ENCODE measurements around the gene GFM1.
"Not testable (repeated sequence)": the region's sequence is repeated elsewhere in the genome, so short reads cannot be mapped to it uniquely, and the experiment has no call there.

The GFM1 gene

DNA sequence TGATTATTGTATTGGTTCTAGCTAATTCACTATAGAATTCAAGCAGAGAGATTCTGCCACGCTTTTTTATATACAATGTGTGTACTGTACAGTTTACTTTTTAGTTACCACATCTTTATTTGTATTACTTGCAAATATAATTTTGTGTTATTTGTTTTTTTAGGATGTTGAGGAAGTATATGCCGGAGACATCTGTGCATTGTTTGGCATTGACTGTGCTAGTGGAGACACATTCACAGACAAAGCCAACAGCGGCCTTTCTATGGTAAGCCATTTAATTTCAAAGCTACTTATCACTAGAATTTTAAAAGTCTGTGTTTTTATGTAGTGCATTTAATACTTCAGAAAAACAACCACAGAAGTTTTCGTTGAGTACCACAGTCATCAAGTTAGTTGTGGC, 16.4 kb downstream of the GFM1 start:
- peaks cover 5% of the 10 kb centered on the region for H3K4me1 Mint-ChIP-seq (ENCODE audit: low read depth)
- H3K36me3 Mint-ChIP-seq (ENCODE audit: low read depth), result peaks cover 30% of the 10 kb centered on the region
- H3K4me3 Mint-ChIP-seq, result no peak overlapping the region
- H3K27me3 Mint-ChIP-seq (ENCODE audit: low read depth), result no peaks in the 10 kb centered on the region
- no peaks in the 10 kb centered on the region for H3K9me3 Mint-ChIP-seq
- H3K27ac Mint-ChIP-seq, result no peak overlapping the region

DNA sequence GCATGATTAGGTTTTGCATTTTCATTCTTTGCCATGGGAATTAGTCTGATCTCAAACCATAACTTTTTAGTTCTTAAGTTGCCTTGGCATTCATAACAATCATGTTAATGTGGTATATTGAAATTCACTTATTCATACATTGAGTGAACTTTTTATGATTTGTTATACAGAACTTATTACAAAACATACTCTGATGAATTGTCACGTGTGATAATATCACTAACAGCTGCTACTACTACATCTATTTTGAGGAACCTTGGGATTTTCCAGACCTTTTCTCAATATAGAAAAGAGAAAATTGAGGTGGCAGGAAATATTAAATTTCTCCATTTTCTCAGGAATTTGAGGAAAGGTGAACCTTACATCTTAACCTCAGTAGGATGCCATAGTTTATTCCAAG, 18.9 kb downstream of the GFM1 start:
- H3K4me3 Mint-ChIP-seq, result no peak overlapping the region
- H3K36me3 Mint-ChIP-seq (ENCODE audit: low read depth), result peaks cover 27% of the 10 kb centered on the region
- H3K4me1 Mint-ChIP-seq (ENCODE audit: low read depth), result peaks cover 5% of the 10 kb centered on the region
- H3K27me3 Mint-ChIP-seq (ENCODE audit: low read depth), result no peaks in the 10 kb centered on the region
- no peaks in the 10 kb centered on the region for H3K9me3 Mint-ChIP-seq
- H3K27ac Mint-ChIP-seq, result no peak overlapping the region

DNA sequence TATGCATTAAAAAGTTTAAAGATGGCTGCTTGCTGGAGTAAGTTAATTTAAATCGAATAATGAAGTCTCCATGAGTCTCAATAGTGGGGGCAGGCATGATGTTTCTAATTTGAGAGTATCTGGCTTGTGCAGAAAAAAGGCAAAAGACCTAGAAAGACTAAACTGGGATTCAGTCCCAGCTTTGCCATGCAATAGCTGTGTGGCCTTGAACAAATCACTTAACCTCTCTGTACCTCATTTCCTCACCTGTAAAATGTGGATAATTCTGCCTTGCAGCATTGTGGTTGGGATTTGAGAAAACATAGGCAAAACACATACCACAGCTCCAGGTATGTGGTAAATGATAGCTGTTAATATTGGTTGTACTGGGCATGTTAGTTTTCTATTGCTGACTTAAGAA, 19.5 kb downstream of the GFM1 start:
- H3K4me3 Mint-ChIP-seq, result no peak overlapping the region
- peaks cover 5% of the 10 kb centered on the region for H3K4me1 Mint-ChIP-seq (ENCODE audit: low read depth)
- H3K27me3 Mint-ChIP-seq (ENCODE audit: low read depth), result no peaks in the 10 kb centered on the region
- H3K27ac Mint-ChIP-seq, result no peak overlapping the region
- H3K36me3 Mint-ChIP-seq (ENCODE audit: low read depth), result peaks cover 33% of the 10 kb centered on the region
- H3K9me3 Mint-ChIP-seq, result no peaks in the 10 kb centered on the region

DNA sequence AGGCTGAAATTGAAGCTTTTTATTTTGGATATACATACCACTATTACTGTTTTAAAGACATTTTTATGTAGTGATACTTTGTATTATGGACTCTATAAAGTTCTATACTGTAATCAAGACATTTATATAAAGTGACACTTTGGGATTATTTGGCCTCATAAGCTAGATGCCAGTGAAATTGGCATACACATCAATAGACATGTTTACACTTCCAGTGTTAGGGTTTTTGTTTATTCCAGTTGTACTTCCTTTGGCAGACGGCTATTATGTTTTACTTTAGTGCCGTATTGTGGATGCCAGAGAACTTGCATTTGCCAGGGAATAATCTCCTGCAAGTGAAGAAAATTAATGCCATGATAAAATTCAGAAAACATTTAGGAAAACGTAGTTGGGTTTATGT, 22.1 kb downstream of the GFM1 start:
- Mint-ChIP-seq H3K9me3 (no peaks in the 10 kb centered on the region), H3K27me3 (ENCODE audit: low read depth) (no peaks in the 10 kb centered on the region), H3K27ac (no peak overlapping the region), H3K4me3 (no peak overlapping the region), H3K36me3 (ENCODE audit: low read depth) (peaks cover 31% of the 10 kb centered on the region), H3K4me1 (ENCODE audit: low read depth) (peaks cover 10% of the 10 kb centered on the region)

DNA sequence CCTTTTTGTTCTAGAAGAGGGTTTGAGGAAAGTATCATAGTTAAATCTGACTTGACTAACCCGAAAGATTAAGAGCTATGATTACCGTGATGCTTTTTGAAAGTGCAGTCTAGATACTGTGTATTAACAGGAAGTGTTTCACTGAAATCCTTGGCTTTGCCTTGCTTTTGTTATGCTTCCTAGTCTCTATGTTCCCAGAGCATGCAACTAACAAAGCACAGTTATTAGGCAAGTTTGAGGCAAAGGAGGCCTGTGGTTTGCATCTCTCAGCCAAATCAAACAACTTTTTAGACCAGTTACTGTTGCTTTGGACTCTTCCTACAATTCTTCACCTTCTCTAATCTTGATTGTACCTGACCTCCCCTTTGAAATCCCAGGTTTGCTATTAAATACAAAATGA, 24.2 kb downstream of the GFM1 start:
- Mint-ChIP-seq H3K4me3 (no peak overlapping the region), H3K4me1 (ENCODE audit: low read depth) (peaks cover 21% of the 10 kb centered on the region), H3K27me3 (ENCODE audit: low read depth) (no peaks in the 10 kb centered on the region), H3K27ac (no peak overlapping the region), H3K36me3 (ENCODE audit: low read depth) (peaks cover 30% of the 10 kb centered on the region), H3K9me3 (no peaks in the 10 kb centered on the region)

DNA sequence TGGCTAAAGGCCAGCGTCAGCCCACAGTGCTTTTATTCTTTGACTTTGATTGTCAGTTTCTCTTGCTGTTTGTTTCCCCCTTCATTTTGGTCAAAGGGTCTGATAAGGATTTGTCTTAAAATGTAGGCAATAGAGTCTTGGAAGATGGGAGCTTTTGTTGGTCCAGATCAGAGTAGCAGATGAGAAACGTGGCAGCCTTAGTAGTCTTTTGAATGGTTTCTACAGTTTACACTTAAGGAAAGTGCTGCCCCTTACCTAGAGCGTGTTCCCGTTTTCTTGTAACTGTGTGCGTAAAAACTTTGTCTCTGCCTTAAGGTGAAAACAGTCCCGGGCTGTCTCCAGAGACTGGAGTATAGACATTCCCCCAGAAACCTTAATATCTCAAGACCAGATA, 27.5 kb downstream of the GFM1 start:
- H3K4me3 Mint-ChIP-seq, result peak overlapping the region; percentile 90
- H3K4me1 Mint-ChIP-seq (ENCODE audit: low read depth), result peaks cover 18% of the 10 kb centered on the region
- no peaks in the 10 kb centered on the region for H3K27me3 Mint-ChIP-seq (ENCODE audit: low read depth)
- H3K27ac Mint-ChIP-seq, result peak overlapping the region; percentile 90
- no peaks in the 10 kb centered on the region for H3K9me3 Mint-ChIP-seq
- H3K36me3 Mint-ChIP-seq (ENCODE audit: low read depth), result peaks cover 17% of the 10 kb centered on the region

DNA sequence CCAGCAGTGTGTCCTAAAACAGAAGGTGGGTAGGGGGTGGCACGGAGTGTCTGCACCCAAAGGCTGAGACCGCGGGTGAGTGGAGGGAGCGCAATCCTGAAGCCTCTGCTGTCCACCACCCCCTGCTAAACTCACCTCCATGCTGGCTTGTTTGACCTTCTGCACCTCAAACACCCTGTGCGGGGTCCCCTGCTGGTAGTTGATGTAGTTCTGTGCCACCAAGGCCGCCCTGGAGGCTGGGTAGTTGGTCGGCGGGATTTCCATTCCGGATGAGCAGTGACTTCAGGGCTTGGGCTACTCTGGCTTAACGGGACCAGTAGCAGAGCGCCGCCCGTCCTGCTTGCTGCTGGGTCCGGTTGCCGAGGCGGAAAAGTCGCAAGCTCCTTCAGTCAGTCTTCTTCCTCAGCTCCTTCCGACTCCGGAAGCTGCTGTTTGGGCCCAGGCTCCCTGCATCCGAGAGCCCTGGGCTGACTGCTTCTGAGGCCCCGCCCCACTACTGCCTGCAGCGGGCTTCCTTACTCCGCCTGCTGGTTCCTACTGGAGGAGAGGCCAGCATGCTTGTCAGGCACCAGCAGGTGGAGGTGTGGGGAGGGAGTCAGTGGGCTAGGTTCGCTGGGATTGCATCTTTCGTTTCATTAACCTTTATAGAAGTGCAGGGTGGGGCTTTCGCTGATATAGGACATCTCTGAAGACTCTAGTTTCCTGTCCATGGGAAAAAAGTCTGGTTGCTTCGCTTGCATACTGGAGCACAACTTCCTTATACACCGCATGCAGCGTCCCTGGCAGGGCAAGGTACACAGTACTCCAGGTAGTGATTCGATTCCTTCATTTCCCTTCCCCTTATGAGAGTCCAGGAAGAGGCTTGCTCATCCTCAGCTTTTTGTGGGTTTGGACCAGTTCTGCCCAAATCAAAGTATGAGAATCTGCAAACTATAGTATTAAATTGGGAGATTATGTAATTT, 28.2 kb downstream of the GFM1 start, which contains the start of gene LXN:
Gene LXN, minus strand, starts transcription at position 434 of the 962 bp plus-strand sequence. Its CDS starts 170 bp downstream, at position 264.
- Mint-ChIP-seq H3K27ac (peak within 1 kb of the TSS; percentile 90), H3K9me3 (no peaks in the 10 kb centered on the region), H3K4me1 (ENCODE audit: low read depth) (peaks cover 18% of the 10 kb centered on the region), H3K36me3 (ENCODE audit: low read depth) (peaks cover 17% of the 10 kb centered on the region), H3K27me3 (ENCODE audit: low read depth) (no peaks in the 10 kb centered on the region), H3K4me3 (peak within 1 kb of the TSS; percentile 90)

DNA sequence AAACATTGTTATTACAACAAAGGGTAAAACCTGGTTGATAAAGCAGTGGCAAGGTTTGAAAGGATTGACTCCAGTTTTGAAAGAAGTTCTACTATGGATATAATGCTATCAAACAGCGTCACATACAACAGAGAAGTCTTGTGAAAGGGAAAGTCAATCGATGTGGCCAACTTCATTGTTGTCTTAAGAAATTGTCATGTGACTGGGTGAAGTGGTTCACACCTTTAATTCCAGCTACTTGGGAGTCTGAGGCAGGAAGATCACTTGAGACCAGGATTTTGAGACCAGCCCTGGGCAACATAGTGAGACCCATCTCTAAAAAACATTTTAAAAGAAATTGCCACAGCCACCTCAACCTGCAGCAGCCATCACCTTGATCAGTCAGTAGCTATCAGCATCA, 34.4 kb downstream of the GFM1 start:
- H3K4me3 Mint-ChIP-seq, result no peak overlapping the region
- no peaks in the 10 kb centered on the region for H3K9me3 Mint-ChIP-seq
- H3K4me1 Mint-ChIP-seq (ENCODE audit: low read depth), result no peaks in the 10 kb centered on the region
- no peak overlapping the region for H3K27ac Mint-ChIP-seq
- H3K27me3 Mint-ChIP-seq (ENCODE audit: low read depth), result no peaks in the 10 kb centered on the region
- no peaks in the 10 kb centered on the region for H3K36me3 Mint-ChIP-seq (ENCODE audit: low read depth)

DNA sequence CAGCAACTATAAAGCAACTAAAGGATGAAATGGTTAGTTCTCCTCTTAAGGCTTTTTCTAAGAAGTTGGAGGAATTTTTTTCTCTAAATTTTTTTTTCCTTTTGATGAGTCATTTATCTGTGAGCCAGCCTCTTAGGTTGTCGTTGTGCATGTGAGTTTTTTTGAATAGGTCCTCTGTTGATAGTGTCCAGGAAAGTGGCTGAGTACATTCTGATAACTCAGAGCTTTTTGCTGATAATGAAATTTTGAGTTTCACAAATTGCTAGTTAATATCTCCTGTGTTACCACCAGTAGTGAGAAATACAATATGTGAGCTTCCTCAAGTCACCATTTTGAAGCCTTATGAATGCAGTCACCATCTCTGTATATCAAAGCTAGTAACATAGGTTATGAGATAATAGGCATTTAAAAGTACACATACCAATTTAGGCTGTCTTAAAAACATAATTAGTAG, 35.2 kb downstream of the GFM1 start:
- Mint-ChIP-seq H3K4me1 (ENCODE audit: low read depth) (no peaks in the 10 kb centered on the region), H3K36me3 (ENCODE audit: low read depth) (no peaks in the 10 kb centered on the region), H3K27me3 (ENCODE audit: low read depth) (no peaks in the 10 kb centered on the region), H3K9me3 (no peaks in the 10 kb centered on the region), H3K27ac (no peak overlapping the region), H3K4me3 (no peak overlapping the region)

DNA sequence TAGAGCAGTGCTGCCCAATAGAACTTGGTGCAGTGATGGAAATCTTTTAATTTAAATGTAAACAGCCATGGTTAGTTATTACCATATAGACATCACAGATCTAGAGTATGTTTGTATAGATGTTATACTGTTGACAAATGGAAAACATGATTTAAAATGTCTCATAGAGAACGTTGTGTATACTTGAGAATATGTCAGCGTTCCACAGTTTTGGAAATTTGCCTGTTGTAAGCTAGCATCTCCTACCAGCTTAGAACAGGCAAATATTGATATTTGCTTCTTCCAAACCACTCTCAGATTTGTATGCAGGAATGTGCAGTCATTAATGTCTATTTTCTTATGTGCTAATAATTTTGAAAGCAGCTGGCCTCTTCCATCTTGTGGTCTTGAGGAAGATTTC, 36.5 kb downstream of the GFM1 start:
- H3K4me3 Mint-ChIP-seq, result no peak overlapping the region
- H3K27me3 Mint-ChIP-seq (ENCODE audit: low read depth), result no peaks in the 10 kb centered on the region
- H3K36me3 Mint-ChIP-seq (ENCODE audit: low read depth), result no peaks in the 10 kb centered on the region
- H3K9me3 Mint-ChIP-seq, result no peaks in the 10 kb centered on the region
- no peaks in the 10 kb centered on the region for H3K4me1 Mint-ChIP-seq (ENCODE audit: low read depth)
- H3K27ac Mint-ChIP-seq, result no peak overlapping the region

DNA sequence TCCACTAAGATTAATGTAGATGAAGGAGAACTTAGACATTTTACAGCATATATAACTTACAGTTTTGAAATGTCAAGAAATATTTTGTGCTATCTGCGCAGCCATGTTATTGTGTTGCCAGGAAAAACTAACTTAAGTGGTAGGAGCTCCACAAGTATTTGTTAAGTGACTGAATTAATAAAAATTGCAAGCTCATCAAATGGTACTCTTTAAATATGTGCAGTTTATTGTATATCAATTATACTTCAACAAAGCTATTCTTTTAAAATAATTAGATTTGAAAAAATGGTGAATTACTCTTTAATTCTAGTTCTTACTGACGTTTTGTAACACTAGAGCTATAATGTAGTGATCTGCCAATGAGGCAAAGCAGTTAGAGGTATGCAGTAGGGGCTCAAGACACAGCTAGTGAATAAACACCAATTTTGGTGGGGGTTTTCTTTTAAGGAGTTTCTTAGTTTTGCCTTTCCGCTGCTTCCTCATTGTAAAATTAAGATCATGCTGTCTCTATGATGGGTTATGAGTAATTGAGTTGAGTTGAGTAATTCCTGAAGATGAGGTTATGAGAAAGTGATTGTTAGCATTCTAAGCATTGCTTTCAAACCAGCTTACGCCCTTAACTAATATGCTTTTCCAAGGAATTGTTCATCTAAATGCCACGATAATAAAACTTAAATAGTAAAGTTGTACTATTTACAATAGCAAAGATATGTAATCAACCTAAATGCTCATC, 39.1 kb downstream of the GFM1 start:
- no peak overlapping the region for H3K4me3 Mint-ChIP-seq
- no peaks in the 10 kb centered on the region for H3K27me3 Mint-ChIP-seq (ENCODE audit: low read depth)
- peaks cover 3% of the 10 kb centered on the region for H3K36me3 Mint-ChIP-seq (ENCODE audit: low read depth)
- no peak overlapping the region for H3K27ac Mint-ChIP-seq
- no peaks in the 10 kb centered on the region for H3K9me3 Mint-ChIP-seq
- H3K4me1 Mint-ChIP-seq (ENCODE audit: low read depth), result no peaks in the 10 kb centered on the region

DNA sequence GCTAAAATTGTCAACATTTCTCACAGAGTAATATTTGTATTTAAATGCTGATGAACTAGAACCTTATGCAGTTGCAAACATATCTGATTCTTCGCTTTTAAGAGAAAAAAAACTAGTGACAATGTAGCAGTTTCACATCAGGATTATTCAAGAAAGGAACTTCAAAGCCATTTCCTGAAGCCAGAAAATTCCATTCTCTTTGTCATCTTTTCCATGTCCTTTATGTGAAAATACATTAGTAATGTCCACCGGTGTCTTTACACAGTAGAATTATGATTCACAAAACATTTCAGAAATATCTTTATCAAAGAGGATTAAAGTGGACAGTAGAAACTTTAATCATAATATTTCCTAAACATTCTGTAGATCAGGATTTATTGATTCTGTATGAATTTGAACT, 40.8 kb downstream of the GFM1 start:
- no peaks in the 10 kb centered on the region for H3K27me3 Mint-ChIP-seq (ENCODE audit: low read depth)
- H3K27ac Mint-ChIP-seq, result no peak overlapping the region
- peaks cover 5% of the 10 kb centered on the region for H3K36me3 Mint-ChIP-seq (ENCODE audit: low read depth)
- H3K9me3 Mint-ChIP-seq, result no peaks in the 10 kb centered on the region
- no peak overlapping the region for H3K4me3 Mint-ChIP-seq
- H3K4me1 Mint-ChIP-seq (ENCODE audit: low read depth), result no peaks in the 10 kb centered on the region

DNA sequence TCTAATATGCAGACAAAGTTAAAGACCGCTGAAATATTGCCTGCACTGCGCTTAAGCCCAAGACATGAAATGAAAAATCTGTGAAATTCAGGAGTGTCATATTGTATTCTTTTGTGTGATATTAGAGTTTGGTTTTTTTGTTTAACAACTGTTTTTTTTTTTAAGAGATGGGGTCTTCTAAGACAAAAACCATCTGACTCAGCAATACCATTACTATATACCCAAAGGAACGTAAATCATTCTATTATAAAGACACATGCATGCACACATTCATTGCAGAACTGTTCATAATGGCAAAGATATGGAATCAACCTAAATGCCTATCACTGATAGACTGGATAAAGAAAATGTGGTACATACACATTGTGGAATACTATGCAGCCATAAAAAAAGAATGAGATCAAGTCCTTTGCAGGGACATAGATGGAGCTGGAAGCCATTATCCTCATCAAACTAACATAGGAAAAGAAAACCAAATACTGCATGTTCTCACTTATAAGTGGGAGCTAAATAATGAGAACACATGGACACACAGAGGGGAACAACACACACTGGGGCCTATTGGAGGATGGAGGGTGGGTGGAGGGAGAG, 49.6 kb downstream of the GFM1 start:
- H3K36me3 Mint-ChIP-seq (ENCODE audit: low read depth), result peaks cover 20% of the 10 kb centered on the region
- not testable (repeated sequence) for H3K4me3 Mint-ChIP-seq; H3K27ac Mint-ChIP-seq; H3K27me3 Mint-ChIP-seq (ENCODE audit: low read depth); H3K9me3 Mint-ChIP-seq; H3K4me1 Mint-ChIP-seq (ENCODE audit: low read depth)

DNA sequence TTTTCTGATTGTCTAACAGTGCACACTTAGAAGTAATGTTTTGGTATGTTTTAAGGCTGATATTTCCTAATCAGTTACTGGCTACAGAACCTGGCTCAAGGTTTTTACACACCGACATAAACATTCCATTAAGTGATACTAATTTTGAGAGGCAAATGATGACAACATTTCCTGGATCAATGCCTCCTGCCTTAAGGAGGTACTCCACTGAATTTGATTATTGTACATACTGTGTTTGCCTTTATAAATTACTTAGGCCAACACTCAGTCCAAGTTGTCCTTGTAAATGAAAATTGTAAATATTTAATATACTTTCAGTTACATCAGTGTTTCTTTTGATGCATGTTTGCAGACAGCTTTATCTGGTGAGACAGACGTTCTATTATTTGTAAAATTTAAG, 52.3 kb downstream of the GFM1 start:
- H3K4me1 Mint-ChIP-seq (ENCODE audit: low read depth), result no peaks in the 10 kb centered on the region
- peaks cover 16% of the 10 kb centered on the region for H3K36me3 Mint-ChIP-seq (ENCODE audit: low read depth)
- H3K4me3 Mint-ChIP-seq, result no peak overlapping the region
- no peaks in the 10 kb centered on the region for H3K27me3 Mint-ChIP-seq (ENCODE audit: low read depth)
- no peaks in the 10 kb centered on the region for H3K9me3 Mint-ChIP-seq
- H3K27ac Mint-ChIP-seq, result no peak overlapping the region

Measured in T-helper 1 cell treated with Interleukin-12 subunit alpha and Interleukin-12 subunit beta and Interleukin-4 antibody, amounts not matched to agents 30 μg/mL and 1 μg/mL, for 36 hours (primary cell).